ENCODE results near the gene GRID2. TPM values are rescaled to one million over a fixed set of nuclear protein-coding genes. Genes with fewer than 3 reads are reported as not detected.

The GRID2 gene
- polyA plus RNA-seq, 1 of the 3 experiments (the other 2 are of a cell fraction): not detected

GRCh38 chr4:93169966-93170365 lies 866.2 kb downstream of the GRID2 start:
- Histone ChIP-seq H4K20me1 (ENCODE audit: insufficient read depth) (no peaks in the 10 kb centered on the region), H3F3A (replicated peaks; ENCODE audit: insufficient read depth) (no peaks in the 10 kb centered on the region), H3K36me3 (replicated peaks in 1 of 2; ENCODE audit: control insufficient read depth in 1 of 2, insufficient read depth in 2 of 2, low read length in 1 of 2) (no peaks in the 10 kb centered on the region), H3K79me2 (ENCODE audit: insufficient read depth) (no peaks in the 10 kb centered on the region), H2AFZ (ENCODE audit: low read depth) (no peak overlapping the region), H3K4me1 (ENCODE audit: control insufficient read depth in 1 of 2, insufficient read depth in 2 of 2, low read depth in 1 of 2, low read length in 1 of 2) (no peaks in the 10 kb centered on the region), H3K27ac (ENCODE audit: low read depth in 2 of 2, low read length in 1 of 2) (no peak overlapping the region), H3K4me2 (no peak overlapping the region), H3K9ac (no peak overlapping the region), H3K9me2 (no peaks in the 10 kb centered on the region), H3K4me3 (ENCODE audit: low read depth in 2 of 2, low read length in 1 of 2) (no peak overlapping the region), H3K27me3 (ENCODE audit: insufficient read depth) (no peaks in the 10 kb centered on the region), H3K9me3 (no peaks in the 10 kb centered on the region)
- 69% methylated on average over 6 of the region's 6 CpGs for WGBS (ENCODE audit: low lambda C conversion rate)
- ChIA-PET POLR2A (no interaction called here), CTCF (interaction anchor here (0.9 kb wide), 1 partner anchor 119 kb away, joined by 4 read pairs; no protein-coding TSS in a partner anchor)
- no peak for DNase-seq
- no peak for TF ChIP-seq FOXM1 (IDR thresholded peaks at IDR 0.05; ENCODE audit: low read depth)
- no peak for TF ChIP-seq MXI1 (IDR thresholded peaks at IDR 0.05; ENCODE audit: low read depth, low read length)
- TF ChIP-seq FOXJ3 (CRISPR knock-in tag; IDR thresholded peaks at IDR 0.05): no peak
- TF ChIP-seq RAD21 (IDR thresholded peaks at IDR 0.05; ENCODE audit: low read length): no peak
- TF ChIP-seq GABPA (IDR thresholded peaks at IDR 0.05; ENCODE audit: low read depth): no peak
- no peak for TF ChIP-seq JUND (IDR thresholded peaks at IDR 0.05)
- TF ChIP-seq TCF12 (IDR thresholded peaks at IDR 0.05): no peak
- TF ChIP-seq PBX3 (IDR thresholded peaks at IDR 0.05): no peak
- no peak for TF ChIP-seq GATA2 (CRISPR knock-in tag; IDR thresholded peaks at IDR 0.05)
- TF ChIP-seq CHD2 (IDR thresholded peaks at IDR 0.05; ENCODE audit: low read length, partially characterized antibody): no peak
- no peak for TF ChIP-seq RXRA (IDR thresholded peaks at IDR 0.05; ENCODE audit: borderline replicate concordance, low read depth)
- no peak for TF ChIP-seq FOSL2 (IDR thresholded peaks at IDR 0.05; ENCODE audit: borderline replicate concordance, low read depth)
- TF ChIP-seq NRF1 (IDR thresholded peaks at IDR 0.05; ENCODE audit: low read depth, low read length): no peak
- TF ChIP-seq TEAD4 (IDR thresholded peaks at IDR 0.05; ENCODE audit: borderline replicate concordance, insufficient read depth): no peak
- no peak for TF ChIP-seq IRF3 (IDR thresholded peaks at IDR 0.05; ENCODE audit: low read depth, low read length)
- TF ChIP-seq ZBTB33 (IDR thresholded peaks at IDR 0.05; ENCODE audit: borderline replicate concordance, low read depth): no peak

- no peak overlapping the region for H2AFZ ChIP-seq (ENCODE audit: low read depth)
- H3K27ac ChIP-seq (ENCODE audit: low read depth in 2 of 2, low read length in 1 of 2): no peak overlapping the region
- no peaks in the 10 kb centered on the region for H3K79me2 ChIP-seq (ENCODE audit: insufficient read depth)
- WGBS (ENCODE audit: low lambda C conversion rate): 100% methylated on average over 1 of the region's 1 CpG
- no peaks in the 10 kb centered on the region for H3K4me1 ChIP-seq (ENCODE audit: control insufficient read depth in 1 of 2, insufficient read depth in 2 of 2, low read depth in 1 of 2, low read length in 1 of 2)
- H3K9ac ChIP-seq: no peak overlapping the region
- H4K20me1 ChIP-seq (ENCODE audit: insufficient read depth): no peaks in the 10 kb centered on the region
- ChIA-PET POLR2A (no interaction called here), CTCF (no interaction called here)
- DNase-seq: no peak
- no peaks in the 10 kb centered on the region for H3F3A ChIP-seq (replicated peaks; ENCODE audit: insufficient read depth)
- H3K9me3 ChIP-seq: no peaks in the 10 kb centered on the region; the same call in 1 of the 2 replicates
- no peaks in the 10 kb centered on the region for H3K27me3 ChIP-seq (ENCODE audit: insufficient read depth)
- no peaks in the 10 kb centered on the region for H3K9me2 ChIP-seq
- no peaks in the 10 kb centered on the region for H3K36me3 ChIP-seq (replicated peaks in 1 of 2; ENCODE audit: control insufficient read depth in 1 of 2, insufficient read depth in 2 of 2, low read length in 1 of 2)
- no peak overlapping the region for H3K4me2 ChIP-seq
- no peak overlapping the region for H3K4me3 ChIP-seq (ENCODE audit: low read depth in 2 of 2, low read length in 1 of 2)
- TF ChIP-seq POLR2AphosphoS5 (IDR thresholded peaks at IDR 0.05; ENCODE audit: low read depth, low read length): no peak
- TF ChIP-seq MAX (IDR thresholded peaks at IDR 0.05; ENCODE audit: low read depth): no peak
- no peak for TF ChIP-seq SMC3 (IDR thresholded peaks at IDR 0.05; ENCODE audit: low read depth, low read length)
- no peak for TF ChIP-seq USF1 (IDR thresholded peaks at IDR 0.05; ENCODE audit: borderline replicate concordance, low read depth)
- TF ChIP-seq FOXJ3 (CRISPR knock-in tag; IDR thresholded peaks at IDR 0.05): no peak
- TF ChIP-seq CTCF (IDR thresholded peaks at IDR 0.05): no peak
Observed at GRCh38 chr4:93174598-93174997, 870.8 kb downstream of the GRID2 start.

Data from SK-N-SH (cell line).